ENCODE measurements around the gene SLC32A1.

SLC32A1 gene

DNA sequence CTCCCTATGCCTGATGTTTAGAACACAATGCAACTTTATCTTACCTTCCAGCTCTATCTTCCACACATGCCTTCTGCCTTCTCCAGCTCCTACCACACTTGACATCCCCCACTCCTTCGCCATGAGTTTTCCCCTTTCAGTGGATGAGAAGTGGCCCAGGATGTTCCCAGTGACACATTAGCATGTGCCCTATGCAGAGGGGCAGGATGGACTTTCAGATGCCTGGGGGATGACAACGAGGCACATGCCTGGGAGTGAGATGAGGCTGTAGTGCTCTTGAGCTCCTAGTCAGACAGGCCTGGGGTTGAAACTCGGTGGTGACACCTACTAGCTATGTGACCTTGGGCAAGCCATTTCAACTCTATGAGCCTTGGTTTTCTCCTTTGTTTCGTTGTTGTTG lies 20.1 kb upstream of the SLC32A1 start:
- peaks cover 62% of the 10 kb centered on the region for H3K27me3 Mint-ChIP-seq
- ATAC-seq (replicated peaks; ENCODE audit: extremely low read depth, poor library complexity, severe bottlenecking) (no peak), DNase-seq (ENCODE audit: low spot score in 2 of 2) (no peak)
- no peak overlapping the region for H3K27ac Mint-ChIP-seq (ENCODE audit: low read depth)
- H3K36me3 Mint-ChIP-seq (ENCODE audit: insufficient read depth): no peaks in the 10 kb centered on the region
- no peaks in the 10 kb centered on the region for H3K4me1 Mint-ChIP-seq
- no peaks in the 10 kb centered on the region for H3K9me3 Mint-ChIP-seq
- no peak overlapping the region for H3K4me3 Mint-ChIP-seq

DNA sequence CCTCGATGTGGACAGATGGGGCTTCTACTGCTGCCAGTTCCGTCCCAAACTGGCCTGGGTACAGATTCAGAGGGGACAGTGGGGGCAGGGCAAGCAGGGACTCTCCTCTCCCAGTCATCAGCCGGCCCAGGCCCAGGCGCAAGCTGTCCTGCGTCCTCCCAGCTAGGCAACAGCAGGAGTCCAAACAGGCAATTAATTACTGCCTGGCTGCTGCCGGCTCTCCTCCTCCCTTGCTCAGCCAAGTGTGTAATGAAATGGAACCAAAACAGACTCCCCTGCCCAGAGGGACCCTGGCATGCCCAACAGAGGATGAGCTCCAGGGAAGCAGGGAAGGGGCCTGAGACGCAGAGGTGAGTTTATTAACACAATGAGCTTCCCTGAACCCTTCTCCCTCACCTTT lies 17.8 kb upstream of the SLC32A1 start:
- no peaks in the 10 kb centered on the region for H3K4me1 Mint-ChIP-seq
- H3K4me3 Mint-ChIP-seq: no peak overlapping the region
- no peak overlapping the region for H3K27ac Mint-ChIP-seq (ENCODE audit: low read depth)
- no peaks in the 10 kb centered on the region for H3K9me3 Mint-ChIP-seq
- H3K27me3 Mint-ChIP-seq: peaks cover 65% of the 10 kb centered on the region
- ATAC-seq (replicated peaks; ENCODE audit: extremely low read depth, poor library complexity, severe bottlenecking) (no peak), DNase-seq (ENCODE audit: low spot score in 2 of 2) (no peak)
- H3K36me3 Mint-ChIP-seq (ENCODE audit: insufficient read depth): no peaks in the 10 kb centered on the region

- H3K4me3 Mint-ChIP-seq: no peak overlapping the region
- no peak overlapping the region for H3K27ac Mint-ChIP-seq (ENCODE audit: low read depth)
- ATAC-seq (replicated peaks; ENCODE audit: extremely low read depth, poor library complexity, severe bottlenecking): no peak
Measured at GRCh38 chr20:38714308-38714707, 10.0 kb upstream of the SLC32A1 start.

GRCh38 chr20:38715646-38716045 lies 8.6 kb upstream of the SLC32A1 start:
- no peak overlapping the region for H3K27ac Mint-ChIP-seq (ENCODE audit: low read depth)
- H3K36me3 Mint-ChIP-seq (ENCODE audit: insufficient read depth): no peaks in the 10 kb centered on the region
- no peaks in the 10 kb centered on the region for H3K9me3 Mint-ChIP-seq
- no peaks in the 10 kb centered on the region for H3K4me1 Mint-ChIP-seq
- ATAC-seq (replicated peaks; ENCODE audit: extremely low read depth, poor library complexity, severe bottlenecking) (no peak), DNase-seq (ENCODE audit: low spot score in 2 of 2) (no peak)
- H3K4me3 Mint-ChIP-seq: no peak overlapping the region
- peaks cover 85% of the 10 kb centered on the region for H3K27me3 Mint-ChIP-seq

More at GRCh38 chr20:38714308-38714707, 10.0 kb upstream of the SLC32A1 start:
- H3K9me3 Mint-ChIP-seq: no peaks in the 10 kb centered on the region
- DNase-seq (ENCODE audit: low spot score in 2 of 2): no peak
- H3K4me1 Mint-ChIP-seq: no peaks in the 10 kb centered on the region
- H3K36me3 Mint-ChIP-seq (ENCODE audit: insufficient read depth): no peaks in the 10 kb centered on the region
- peaks cover 79% of the 10 kb centered on the region for H3K27me3 Mint-ChIP-seq

DNA sequence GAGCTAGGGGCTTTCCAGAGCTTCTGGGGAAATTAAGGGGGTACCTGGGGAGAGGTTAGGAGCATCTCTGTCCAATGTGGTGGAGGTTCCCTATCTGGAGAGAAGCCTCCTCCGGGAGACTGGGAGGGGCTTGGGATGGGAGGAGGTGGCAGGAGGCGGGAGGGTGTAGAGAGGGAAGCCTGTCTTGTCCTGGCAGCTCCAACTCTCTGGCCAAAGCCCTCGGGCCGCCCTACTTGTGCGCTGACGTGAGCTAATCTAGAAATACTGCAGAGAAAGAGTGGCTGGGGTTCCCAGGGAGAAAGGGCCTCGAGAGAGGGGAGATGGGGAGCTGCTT lies 1.6 kb upstream of the SLC32A1 start:
- Mint-ChIP-seq H3K4me3 (no peak overlapping the region), H3K27me3 (peaks cover 97% of the 10 kb centered on the region), H3K9me3 (no peaks in the 10 kb centered on the region), H3K4me1 (peaks cover 31% of the 10 kb centered on the region), H3K27ac (ENCODE audit: low read depth) (peak overlapping the region; percentile 51), H3K36me3 (ENCODE audit: insufficient read depth) (peaks cover 21% of the 10 kb centered on the region)
- DNase-seq (ENCODE audit: low spot score in 2 of 2): no peak
- no peak for ATAC-seq (replicated peaks; ENCODE audit: extremely low read depth, poor library complexity, severe bottlenecking)

- no peak for DNase-seq (ENCODE audit: low spot score in 2 of 2)
- H3K36me3 Mint-ChIP-seq (ENCODE audit: insufficient read depth): peaks cover 27% of the 10 kb centered on the region
- H3K9me3 Mint-ChIP-seq: no peaks in the 10 kb centered on the region
- no peak for ATAC-seq (replicated peaks; ENCODE audit: extremely low read depth, poor library complexity, severe bottlenecking)
- H3K27me3 Mint-ChIP-seq: peaks cover 97% of the 10 kb centered on the region
- H3K4me3 Mint-ChIP-seq: peak overlapping the region; percentile 31
- H3K27ac Mint-ChIP-seq (ENCODE audit: low read depth): peak overlapping the region; percentile 32
- peaks cover 37% of the 10 kb centered on the region for H3K4me1 Mint-ChIP-seq
Measured at GRCh38 chr20:38723017-38723847, 1.1 kb upstream of the SLC32A1 start.

DNA sequence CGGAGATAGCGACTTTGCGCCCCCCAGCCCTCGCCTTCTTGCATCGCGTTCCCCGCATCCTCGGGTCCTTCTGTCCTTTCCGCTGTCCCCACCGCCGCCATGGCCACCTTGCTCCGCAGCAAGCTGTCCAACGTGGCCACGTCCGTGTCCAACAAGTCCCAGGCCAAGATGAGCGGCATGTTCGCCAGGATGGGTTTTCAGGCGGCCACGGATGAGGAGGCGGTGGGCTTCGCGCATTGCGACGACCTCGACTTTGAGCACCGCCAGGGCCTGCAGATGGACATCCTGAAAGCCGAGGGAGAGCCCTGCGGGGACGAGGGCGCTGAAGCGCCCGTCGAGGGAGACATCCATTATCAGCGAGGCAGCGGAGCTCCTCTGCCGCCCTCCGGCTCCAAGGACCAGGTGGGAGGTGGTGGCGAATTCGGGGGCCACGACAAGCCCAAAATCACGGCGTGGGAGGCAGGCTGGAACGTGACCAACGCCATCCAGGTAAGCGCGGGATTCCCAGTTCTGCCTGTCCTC lies 401 bp downstream of the SLC32A1 start:
- Mint-ChIP-seq H3K9me3 (no peaks in the 10 kb centered on the region), H3K4me3 (peak overlapping the region; percentile 57), H3K27ac (ENCODE audit: low read depth) (no peak overlapping the region), H3K27me3 (peaks cover 97% of the 10 kb centered on the region), H3K4me1 (peaks cover 48% of the 10 kb centered on the region), H3K36me3 (ENCODE audit: insufficient read depth) (peaks cover 37% of the 10 kb centered on the region)
- DNase-seq (ENCODE audit: low spot score in 2 of 2) (no peak), ATAC-seq (replicated peaks; ENCODE audit: extremely low read depth, poor library complexity, severe bottlenecking) (no peak)

- ATAC-seq (replicated peaks; ENCODE audit: extremely low read depth, poor library complexity, severe bottlenecking) (no peak), DNase-seq (ENCODE audit: low spot score in 2 of 2) (no peak)
- Mint-ChIP-seq H3K36me3 (ENCODE audit: insufficient read depth) (peaks cover 39% of the 10 kb centered on the region), H3K27me3 (peaks cover 97% of the 10 kb centered on the region), H3K4me1 (peaks cover 54% of the 10 kb centered on the region), H3K27ac (ENCODE audit: low read depth) (no peak overlapping the region), H3K4me3 (peak overlapping the region; percentile 57), H3K9me3 (no peaks in the 10 kb centered on the region)
Measured at GRCh38 chr20:38725148-38725901, 1.0 kb downstream of the SLC32A1 start.

GRCh38 chr20:38725931-38726803 lies 1.9 kb downstream of the SLC32A1 start:
- Mint-ChIP-seq H3K9me3 (no peaks in the 10 kb centered on the region), H3K4me1 (peaks cover 63% of the 10 kb centered on the region), H3K4me3 (peak overlapping the region; percentile 57), H3K27me3 (peaks cover 97% of the 10 kb centered on the region), H3K36me3 (ENCODE audit: insufficient read depth) (peaks cover 47% of the 10 kb centered on the region), H3K27ac (ENCODE audit: low read depth) (peak overlapping the region; percentile 45)
- DNase-seq (ENCODE audit: low spot score in 2 of 2): no peak
- no peak for ATAC-seq (replicated peaks; ENCODE audit: extremely low read depth, poor library complexity, severe bottlenecking)

DNA sequence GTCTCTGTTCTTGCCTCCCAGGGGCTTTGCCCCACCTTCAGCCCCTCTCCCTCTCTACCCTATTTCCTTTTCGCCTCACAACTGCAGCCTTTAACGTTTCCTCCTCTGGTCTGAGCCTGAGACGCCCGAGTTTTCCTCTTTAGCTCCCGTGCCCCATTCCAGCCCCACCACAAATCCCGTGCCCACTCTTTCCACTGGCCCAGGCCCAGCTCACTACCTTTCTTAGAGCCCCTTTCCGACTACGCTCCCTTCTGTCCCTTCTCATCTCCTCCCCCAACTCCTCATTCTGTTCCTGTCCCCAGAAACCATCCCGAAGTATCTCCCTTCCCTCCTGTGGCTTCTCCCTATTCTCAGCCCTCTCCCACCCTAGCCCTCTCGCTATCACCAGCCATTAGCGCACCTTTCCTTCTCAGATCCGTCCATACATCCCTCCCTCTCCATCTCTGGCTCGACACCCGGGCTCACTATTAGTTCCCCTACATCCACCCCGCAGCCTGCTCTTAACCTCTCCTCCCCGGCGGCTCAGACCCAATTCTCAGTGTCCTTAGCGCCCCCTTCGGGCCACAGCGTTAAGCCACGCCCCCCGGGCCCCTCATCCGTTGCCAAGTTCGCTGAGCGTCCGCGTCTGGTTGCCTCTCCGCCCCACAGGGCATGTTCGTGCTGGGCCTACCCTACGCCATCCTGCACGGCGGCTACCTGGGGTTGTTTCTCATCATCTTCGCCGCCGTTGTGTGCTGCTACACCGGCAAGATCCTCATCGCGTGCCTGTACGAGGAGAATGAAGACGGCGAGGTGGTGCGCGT lies 2.7 kb downstream of the SLC32A1 start:
- peak; percentile 42 to 50 for DNase-seq (ENCODE audit: low spot score in 2 of 2)
- Mint-ChIP-seq H3K36me3 (ENCODE audit: insufficient read depth) (peaks cover 48% of the 10 kb centered on the region), H3K9me3 (no peaks in the 10 kb centered on the region), H3K4me1 (peaks cover 63% of the 10 kb centered on the region), H3K27ac (ENCODE audit: low read depth) (peak overlapping the region; percentile 45), H3K4me3 (peak overlapping the region; percentile 31), H3K27me3 (peaks cover 97% of the 10 kb centered on the region)
- no peak for ATAC-seq (replicated peaks; ENCODE audit: extremely low read depth, poor library complexity, severe bottlenecking)

- Mint-ChIP-seq H3K27ac (ENCODE audit: low read depth) (peak overlapping the region; percentile 45), H3K9me3 (no peaks in the 10 kb centered on the region), H3K4me3 (peak overlapping the region; percentile 31), H3K4me1 (peaks cover 57% of the 10 kb centered on the region), H3K36me3 (ENCODE audit: insufficient read depth) (peaks cover 43% of the 10 kb centered on the region), H3K27me3 (peaks cover 97% of the 10 kb centered on the region)
- DNase-seq (ENCODE audit: low spot score in 2 of 2): no peak
- ATAC-seq (replicated peaks; ENCODE audit: extremely low read depth, poor library complexity, severe bottlenecking): no peak
Measured at GRCh38 chr20:38727607-38728190, 3.4 kb downstream of the SLC32A1 start.

Data from central memory CD8-positive, alpha-beta T cell (primary cell).